Activated effector memory CD4-positive, alpha-beta T cell treated with Interleukin-2 at 50 U/mL for 16 hours (primary cell): Measurements from ENCODE around the gene PPP2R2C.

Experiments
- DNase-seq: peaks from one replicate; pipeline ENCODE4 v3.0.0-alpha.2; 2020

The PPP2R2C gene

GRCh38 chr4:6422105-6422504 lies 50.3 kb downstream of the PPP2R2C start:
- no peak for DNase-seq

- no peak for DNase-seq
Observed at GRCh38 chr4:6421397-6421796, 51.0 kb downstream of the PPP2R2C start.

- no peak for DNase-seq
Observed at GRCh38 chr4:6420972-6421371, 51.4 kb downstream of the PPP2R2C start.

- no peak for DNase-seq
Observed at GRCh38 chr4:6420036-6420435, 52.4 kb downstream of the PPP2R2C start.

- no peak for DNase-seq
Observed at GRCh38 chr4:6419452-6420028, 52.9 kb downstream of the PPP2R2C start.

- no peak for DNase-seq
Observed at GRCh38 chr4:6418193-6418755, 54.1 kb downstream of the PPP2R2C start.

DNA sequence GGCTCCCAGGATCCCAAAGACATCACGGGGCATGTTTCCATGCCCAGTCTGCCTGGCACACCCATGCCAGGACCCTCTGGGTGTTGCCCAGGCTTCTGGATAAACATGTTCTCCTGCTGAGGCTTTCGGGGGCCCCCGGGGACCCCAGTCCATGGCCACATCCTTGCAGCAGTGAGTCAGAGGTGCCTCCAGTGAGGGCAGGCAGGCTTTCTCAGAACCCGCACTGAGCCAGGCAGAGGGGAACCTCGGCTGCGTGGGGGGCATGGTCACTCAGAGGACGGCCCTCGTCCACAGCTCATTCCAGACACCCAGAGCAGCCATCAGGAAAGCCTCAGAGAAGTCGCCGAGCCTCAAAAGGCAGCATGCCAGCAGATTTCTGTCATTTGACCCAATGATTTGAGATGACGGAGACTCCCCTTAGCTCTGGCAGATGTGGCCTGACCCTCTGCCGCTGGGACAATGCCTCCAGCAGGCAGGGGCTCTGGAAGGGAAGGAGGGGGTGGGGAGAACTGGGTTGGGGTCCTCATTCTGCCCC lies 54.8 kb downstream of the PPP2R2C start:
- DNase-seq = no peak

- DNase-seq = no peak
Observed at GRCh38 chr4:6416518-6417286, 55.7 kb downstream of the PPP2R2C start.

- no peak for DNase-seq
Observed at GRCh38 chr4:6415031-6415705, 57.2 kb downstream of the PPP2R2C start.

DNA sequence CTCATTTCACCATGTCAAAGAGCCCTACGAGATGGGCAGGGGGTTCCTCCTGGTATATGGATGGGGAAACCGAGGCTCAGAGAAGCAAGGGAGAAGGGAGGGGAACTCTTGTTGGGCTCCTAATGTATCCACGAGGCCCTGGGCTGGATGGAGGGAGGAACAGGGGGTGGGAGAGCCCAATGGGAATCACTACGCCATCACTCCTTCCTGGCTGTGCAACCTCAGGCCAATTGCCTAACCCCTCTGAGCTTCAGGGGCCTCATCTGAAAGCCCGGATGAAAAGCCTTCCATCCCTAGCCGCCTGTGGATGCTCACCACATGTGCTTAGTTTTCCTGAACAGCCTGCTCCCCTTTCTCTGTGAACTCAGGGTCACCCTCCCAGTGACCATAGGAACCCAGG lies 57.8 kb downstream of the PPP2R2C start:
- no peak for DNase-seq

DNA sequence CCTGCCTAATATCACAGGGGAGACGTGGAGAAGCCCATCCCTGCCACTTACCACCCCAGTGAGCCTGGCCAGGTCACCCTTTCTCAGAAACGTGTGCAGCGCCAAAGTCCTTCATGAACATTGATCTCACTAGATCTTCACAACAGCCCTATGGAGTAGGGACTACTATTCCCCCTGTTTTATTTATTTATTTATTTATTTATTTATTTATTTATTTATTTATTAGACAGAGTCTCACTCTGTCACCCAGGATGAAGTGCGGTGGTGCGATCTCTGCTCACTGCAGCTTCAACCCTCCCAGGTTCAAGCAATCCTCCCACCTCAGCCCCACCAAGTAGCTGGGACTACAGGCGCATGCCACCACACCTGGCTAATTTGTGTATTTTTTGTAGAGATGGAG lies 61.8 kb downstream of the PPP2R2C start:
- no peak for DNase-seq

GRCh38 chr4:6410068-6410467 lies 62.3 kb downstream of the PPP2R2C start:
- no peak for DNase-seq

DNA sequence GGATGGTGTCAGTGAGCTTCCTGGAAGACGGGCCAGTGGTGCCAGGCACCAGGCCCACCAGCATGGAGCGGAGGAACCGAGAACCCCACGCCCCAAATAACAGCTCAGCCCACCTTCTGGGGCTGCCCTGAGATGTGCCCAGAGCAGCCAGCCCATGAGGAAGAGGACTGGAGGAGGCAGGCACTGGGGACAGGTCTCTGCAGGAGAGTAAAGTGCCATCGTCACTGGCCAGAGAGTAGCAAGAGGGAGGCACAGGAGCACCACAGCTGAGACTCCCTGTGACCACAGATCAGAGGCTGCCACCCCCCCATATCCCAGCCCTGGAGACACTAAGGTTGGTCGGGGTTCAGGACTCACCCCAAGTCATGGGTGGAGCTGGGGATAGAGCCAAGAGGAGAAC lies 63.0 kb downstream of the PPP2R2C start:
- DNase-seq = no peak

DNA sequence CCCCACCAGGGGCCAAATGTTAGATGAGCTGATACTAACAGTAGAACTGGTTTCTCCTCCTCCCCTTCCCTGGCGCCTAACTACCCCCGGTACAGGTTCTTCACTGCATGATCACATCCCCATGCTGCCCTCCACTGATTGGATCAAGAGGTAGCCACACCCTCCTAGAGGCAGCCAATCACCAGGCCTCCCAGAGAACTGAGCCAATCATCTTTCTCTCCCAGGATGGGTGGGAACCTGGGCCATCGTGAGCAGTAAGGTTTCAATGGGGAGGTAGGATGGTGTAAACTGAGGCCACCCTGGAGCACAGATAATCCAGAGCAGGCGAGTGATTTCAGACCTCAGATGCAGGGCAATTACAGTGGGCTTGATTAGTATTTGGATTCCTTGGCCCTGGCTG lies 64.2 kb downstream of the PPP2R2C start:
- no peak for DNase-seq

GRCh38 chr4:6405397-6405706 lies 67.1 kb downstream of the PPP2R2C start:
- no peak for DNase-seq

DNA sequence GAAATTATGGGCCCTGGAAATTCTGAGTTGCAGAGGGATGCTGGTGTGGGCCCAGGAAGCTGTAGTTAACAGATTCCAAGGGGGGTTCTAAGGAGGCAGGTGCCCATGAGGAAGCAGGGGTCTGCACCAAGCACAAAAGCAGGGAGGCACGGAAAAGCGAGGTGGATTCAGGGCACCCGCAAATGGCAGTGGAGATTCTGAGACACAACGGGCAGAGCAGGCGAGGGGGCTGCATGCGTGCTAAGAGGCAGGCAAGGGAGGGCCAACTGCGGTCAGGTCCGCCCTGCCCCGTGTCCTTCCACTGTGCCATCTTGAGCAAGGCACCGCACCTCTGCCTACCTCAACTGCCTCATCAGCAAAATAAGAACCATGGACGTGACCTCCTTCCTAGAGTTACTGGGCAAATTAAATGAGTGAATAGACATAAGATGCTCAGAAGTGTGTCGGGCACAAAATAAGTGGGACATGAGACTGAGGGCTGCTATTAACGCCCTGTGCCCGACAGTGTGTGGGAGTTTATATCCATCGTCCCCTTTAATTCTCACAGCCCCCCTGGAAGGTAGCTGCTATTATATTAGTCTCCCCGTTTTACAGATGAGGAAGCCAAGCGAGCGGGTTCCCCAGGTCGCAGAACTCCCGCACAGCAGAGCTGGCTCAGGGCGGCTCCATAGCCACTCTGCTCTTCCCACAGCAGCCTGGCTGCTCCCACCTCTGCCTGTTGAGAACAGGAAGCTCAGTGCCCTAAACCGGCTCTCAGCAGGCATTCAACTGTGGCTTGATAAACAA lies 67.6 kb downstream of the PPP2R2C start:
- no peak for DNase-seq

GRCh38 chr4:6403400-6403685 lies 69.1 kb downstream of the PPP2R2C start:
- no peak for DNase-seq

GRCh38 chr4:6402566-6403399 lies 69.6 kb downstream of the PPP2R2C start:
- no peak for DNase-seq

DNA sequence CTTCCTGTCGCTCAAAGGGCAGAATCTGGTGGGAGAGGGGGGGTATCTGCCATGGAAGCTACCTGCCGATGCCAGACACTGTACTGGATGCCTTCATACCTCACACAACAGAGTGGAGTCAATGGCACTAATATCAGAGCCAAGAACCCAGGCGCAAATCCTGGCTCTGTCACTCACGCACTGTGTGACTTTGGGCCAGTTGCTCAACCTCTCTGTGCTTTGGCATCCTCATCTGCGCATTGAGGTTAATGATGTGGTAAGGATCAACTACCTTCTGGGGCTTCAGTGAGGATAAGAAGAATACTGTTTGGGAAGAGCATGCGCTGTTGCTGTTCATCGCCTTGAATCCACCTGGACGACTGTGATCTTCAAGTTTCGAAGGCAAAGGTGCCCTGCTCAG lies 70.6 kb downstream of the PPP2R2C start:
- no peak for DNase-seq

- no peak for DNase-seq
Observed at GRCh38 chr4:6396696-6397236, 75.6 kb downstream of the PPP2R2C start.

- no peak for DNase-seq
Observed at GRCh38 chr4:6395466-6396228, 76.8 kb downstream of the PPP2R2C start.
